GM23338 (cell line): ENCODE results near the gene DTX1.

Experiments
- CREB1 ChIP-seq: fragments of 250-450 bp; sonication (Bioruptor Pico); IDR thresholded peaks from 2 replicates; pipeline ENCODE4 v1.5.0; 2020; ENCODE audit warnings: low read depth, mild to moderate bottlenecking, moderate library complexity
- EZH2 ChIP-seq: fragments of 200-600 bp; sonication (generic); IDR thresholded peaks from one replicate; pipeline ENCODE4 v1.8.0; 2017; ENCODE audit warnings: antibody characterized with exemption, mild to moderate bottlenecking, low read depth; ENCODE audit not compliant: unreplicated experiment
- EZH2phosphoT487 ChIP-seq: fragments of 200-600 bp; sonication (generic); IDR thresholded peaks from one replicate; pipeline ENCODE4 v1.8.1; 2018; ENCODE audit warnings: antibody characterized with exemption; ENCODE audit not compliant: unreplicated experiment
- JUNB ChIP-seq: IDR thresholded peaks from one replicate; pipeline ENCODE4 v1.6.1; 2016; ENCODE audit warnings: antibody characterized with exemption; ENCODE audit not compliant: unreplicated experiment
- NANOG ChIP-seq: IDR thresholded peaks from 2 replicates; pipeline ENCODE4 v1.6.1; 2016; ENCODE audit warnings: antibody characterized with exemption, borderline replicate concordance
- POLR2AphosphoS5 ChIP-seq: IDR thresholded peaks from 2 replicates; pipeline ENCODE4 v1.6.1; 2016; ENCODE audit warnings: antibody characterized with exemption, low read depth
- STAT1 ChIP-seq: IDR thresholded peaks from one replicate; pipeline ENCODE4 v1.6.1; 2016; ENCODE audit warnings: antibody characterized with exemption; ENCODE audit not compliant: unreplicated experiment
- ZNF114 ChIP-seq: fragments of 250-450 bp; sonication (Bioruptor Pico); IDR thresholded peaks from 2 replicates; pipeline ENCODE4 v1.5.0; 2020; ENCODE audit warnings: mild to moderate bottlenecking, moderate library complexity
- ZNF331 ChIP-seq: fragments of 250-450 bp; sonication (Bioruptor Pico); IDR thresholded peaks from 2 replicates; pipeline ENCODE4 v1.5.0; 2020; ENCODE audit warnings: low read depth, mild to moderate bottlenecking, moderate library complexity
- TF ChIP-seq, protein P1 (sequence below), 2 experiments: fragments of 200-600 bp in 1 of 2; sonication (generic) in 1 of 2; conservative IDR thresholded peaks; 2 replicates each; pipeline versions ENCODE4 v1.5.1 to v1.6.1; 2016 to 2017; ENCODE audit warnings: antibody characterized with exemption in 2 of 2, low read depth in 2 of 2, mild to moderate bottlenecking in 2 of 2, moderate library complexity in 1 of 2
- TF ChIP-seq, protein P2 (sequence below): IDR thresholded peaks from 2 replicates; pipeline ENCODE4 v1.6.1; 2016; ENCODE audit warnings: antibody characterized with exemption
- TF ChIP-seq, protein P3 (sequence below): IDR thresholded peaks from one replicate; pipeline ENCODE4 v1.6.1; 2018; ENCODE audit warnings: antibody characterized with exemption; ENCODE audit not compliant: unreplicated experiment
- TF ChIP-seq, protein P4 (sequence below): fragments of 250-450 bp; sonication (Bioruptor Pico); IDR thresholded peaks from 2 replicates; pipeline ENCODE4 v1.5.0; 2020; ENCODE audit warnings: mild to moderate bottlenecking, moderate library complexity

DNA sequence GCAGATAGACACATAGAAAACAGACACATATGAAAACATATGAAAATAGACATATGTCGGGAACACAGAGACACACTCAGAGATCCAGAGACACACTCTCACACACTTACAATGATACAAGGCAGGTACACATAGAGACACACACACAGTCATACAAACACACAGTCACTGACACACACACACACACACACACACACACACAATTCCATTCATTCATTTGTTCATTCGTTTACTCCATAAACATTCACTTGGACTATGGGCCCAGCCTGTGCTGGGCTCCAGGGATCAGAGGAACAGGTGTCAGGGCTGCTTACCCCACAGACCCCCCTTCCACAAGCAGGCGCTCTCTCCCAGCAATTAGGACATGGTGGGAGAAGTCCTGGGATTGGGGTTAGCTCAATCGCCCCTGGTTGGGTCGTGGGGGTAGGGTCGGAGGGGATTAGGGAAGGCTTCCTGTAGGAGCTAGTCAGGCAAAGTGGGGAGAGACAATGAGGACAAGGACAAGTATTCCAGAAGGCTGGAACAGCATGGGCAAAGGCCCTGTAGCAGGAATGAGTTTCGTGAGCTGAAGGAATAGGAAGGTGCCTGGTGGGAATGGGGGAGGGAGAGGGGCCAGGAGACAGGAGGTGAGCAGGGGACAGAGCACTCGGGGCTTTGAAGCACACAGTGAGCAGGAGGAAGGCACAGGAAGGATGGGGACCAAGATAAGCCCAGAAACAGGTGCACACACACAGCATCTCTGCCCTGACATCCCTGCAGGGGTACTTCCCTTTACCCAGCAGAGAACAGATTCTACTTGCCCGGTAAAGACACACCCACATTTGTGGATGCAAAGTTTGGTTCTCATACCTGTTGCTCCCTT, 72.5 kb downstream of the DTX1 start:
- TF ChIP-seq, protein P1, sequence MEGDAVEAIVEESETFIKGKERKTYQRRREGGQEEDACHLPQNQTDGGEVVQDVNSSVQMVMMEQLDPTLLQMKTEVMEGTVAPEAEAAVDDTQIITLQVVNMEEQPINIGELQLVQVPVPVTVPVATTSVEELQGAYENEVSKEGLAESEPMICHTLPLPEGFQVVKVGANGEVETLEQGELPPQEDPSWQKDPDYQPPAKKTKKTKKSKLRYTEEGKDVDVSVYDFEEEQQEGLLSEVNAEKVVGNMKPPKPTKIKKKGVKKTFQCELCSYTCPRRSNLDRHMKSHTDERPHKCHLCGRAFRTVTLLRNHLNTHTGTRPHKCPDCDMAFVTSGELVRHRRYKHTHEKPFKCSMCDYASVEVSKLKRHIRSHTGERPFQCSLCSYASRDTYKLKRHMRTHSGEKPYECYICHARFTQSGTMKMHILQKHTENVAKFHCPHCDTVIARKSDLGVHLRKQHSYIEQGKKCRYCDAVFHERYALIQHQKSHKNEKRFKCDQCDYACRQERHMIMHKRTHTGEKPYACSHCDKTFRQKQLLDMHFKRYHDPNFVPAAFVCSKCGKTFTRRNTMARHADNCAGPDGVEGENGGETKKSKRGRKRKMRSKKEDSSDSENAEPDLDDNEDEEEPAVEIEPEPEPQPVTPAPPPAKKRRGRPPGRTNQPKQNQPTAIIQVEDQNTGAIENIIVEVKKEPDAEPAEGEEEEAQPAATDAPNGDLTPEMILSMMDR (conservative IDR thresholded peaks at IDR 0.05; ENCODE audit: low read depth in 2 of 2): peak; percentile 8 to 51; a peak in 2 of 4 replicates
- no peak for TF ChIP-seq CREB1 (CRISPR knock-in tag)
- TF ChIP-seq EZH2: no peak
- TF ChIP-seq, protein P2, sequence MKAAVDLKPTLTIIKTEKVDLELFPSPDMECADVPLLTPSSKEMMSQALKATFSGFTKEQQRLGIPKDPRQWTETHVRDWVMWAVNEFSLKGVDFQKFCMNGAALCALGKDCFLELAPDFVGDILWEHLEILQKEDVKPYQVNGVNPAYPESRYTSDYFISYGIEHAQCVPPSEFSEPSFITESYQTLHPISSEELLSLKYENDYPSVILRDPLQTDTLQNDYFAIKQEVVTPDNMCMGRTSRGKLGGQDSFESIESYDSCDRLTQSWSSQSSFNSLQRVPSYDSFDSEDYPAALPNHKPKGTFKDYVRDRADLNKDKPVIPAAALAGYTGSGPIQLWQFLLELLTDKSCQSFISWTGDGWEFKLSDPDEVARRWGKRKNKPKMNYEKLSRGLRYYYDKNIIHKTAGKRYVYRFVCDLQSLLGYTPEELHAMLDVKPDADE: no peak
- TF ChIP-seq EZH2phosphoT487: no peak
- TF ChIP-seq POLR2AphosphoS5: no peak
- TF ChIP-seq JUNB: no peak
- TF ChIP-seq, protein P3, sequence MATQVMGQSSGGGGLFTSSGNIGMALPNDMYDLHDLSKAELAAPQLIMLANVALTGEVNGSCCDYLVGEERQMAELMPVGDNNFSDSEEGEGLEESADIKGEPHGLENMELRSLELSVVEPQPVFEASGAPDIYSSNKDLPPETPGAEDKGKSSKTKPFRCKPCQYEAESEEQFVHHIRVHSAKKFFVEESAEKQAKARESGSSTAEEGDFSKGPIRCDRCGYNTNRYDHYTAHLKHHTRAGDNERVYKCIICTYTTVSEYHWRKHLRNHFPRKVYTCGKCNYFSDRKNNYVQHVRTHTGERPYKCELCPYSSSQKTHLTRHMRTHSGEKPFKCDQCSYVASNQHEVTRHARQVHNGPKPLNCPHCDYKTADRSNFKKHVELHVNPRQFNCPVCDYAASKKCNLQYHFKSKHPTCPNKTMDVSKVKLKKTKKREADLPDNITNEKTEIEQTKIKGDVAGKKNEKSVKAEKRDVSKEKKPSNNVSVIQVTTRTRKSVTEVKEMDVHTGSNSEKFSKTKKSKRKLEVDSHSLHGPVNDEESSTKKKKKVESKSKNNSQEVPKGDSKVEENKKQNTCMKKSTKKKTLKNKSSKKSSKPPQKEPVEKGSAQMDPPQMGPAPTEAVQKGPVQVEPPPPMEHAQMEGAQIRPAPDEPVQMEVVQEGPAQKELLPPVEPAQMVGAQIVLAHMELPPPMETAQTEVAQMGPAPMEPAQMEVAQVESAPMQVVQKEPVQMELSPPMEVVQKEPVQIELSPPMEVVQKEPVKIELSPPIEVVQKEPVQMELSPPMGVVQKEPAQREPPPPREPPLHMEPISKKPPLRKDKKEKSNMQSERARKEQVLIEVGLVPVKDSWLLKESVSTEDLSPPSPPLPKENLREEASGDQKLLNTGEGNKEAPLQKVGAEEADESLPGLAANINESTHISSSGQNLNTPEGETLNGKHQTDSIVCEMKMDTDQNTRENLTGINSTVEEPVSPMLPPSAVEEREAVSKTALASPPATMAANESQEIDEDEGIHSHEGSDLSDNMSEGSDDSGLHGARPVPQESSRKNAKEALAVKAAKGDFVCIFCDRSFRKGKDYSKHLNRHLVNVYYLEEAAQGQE: no peak
- no peak for TF ChIP-seq STAT1
- TF ChIP-seq, protein P4, sequence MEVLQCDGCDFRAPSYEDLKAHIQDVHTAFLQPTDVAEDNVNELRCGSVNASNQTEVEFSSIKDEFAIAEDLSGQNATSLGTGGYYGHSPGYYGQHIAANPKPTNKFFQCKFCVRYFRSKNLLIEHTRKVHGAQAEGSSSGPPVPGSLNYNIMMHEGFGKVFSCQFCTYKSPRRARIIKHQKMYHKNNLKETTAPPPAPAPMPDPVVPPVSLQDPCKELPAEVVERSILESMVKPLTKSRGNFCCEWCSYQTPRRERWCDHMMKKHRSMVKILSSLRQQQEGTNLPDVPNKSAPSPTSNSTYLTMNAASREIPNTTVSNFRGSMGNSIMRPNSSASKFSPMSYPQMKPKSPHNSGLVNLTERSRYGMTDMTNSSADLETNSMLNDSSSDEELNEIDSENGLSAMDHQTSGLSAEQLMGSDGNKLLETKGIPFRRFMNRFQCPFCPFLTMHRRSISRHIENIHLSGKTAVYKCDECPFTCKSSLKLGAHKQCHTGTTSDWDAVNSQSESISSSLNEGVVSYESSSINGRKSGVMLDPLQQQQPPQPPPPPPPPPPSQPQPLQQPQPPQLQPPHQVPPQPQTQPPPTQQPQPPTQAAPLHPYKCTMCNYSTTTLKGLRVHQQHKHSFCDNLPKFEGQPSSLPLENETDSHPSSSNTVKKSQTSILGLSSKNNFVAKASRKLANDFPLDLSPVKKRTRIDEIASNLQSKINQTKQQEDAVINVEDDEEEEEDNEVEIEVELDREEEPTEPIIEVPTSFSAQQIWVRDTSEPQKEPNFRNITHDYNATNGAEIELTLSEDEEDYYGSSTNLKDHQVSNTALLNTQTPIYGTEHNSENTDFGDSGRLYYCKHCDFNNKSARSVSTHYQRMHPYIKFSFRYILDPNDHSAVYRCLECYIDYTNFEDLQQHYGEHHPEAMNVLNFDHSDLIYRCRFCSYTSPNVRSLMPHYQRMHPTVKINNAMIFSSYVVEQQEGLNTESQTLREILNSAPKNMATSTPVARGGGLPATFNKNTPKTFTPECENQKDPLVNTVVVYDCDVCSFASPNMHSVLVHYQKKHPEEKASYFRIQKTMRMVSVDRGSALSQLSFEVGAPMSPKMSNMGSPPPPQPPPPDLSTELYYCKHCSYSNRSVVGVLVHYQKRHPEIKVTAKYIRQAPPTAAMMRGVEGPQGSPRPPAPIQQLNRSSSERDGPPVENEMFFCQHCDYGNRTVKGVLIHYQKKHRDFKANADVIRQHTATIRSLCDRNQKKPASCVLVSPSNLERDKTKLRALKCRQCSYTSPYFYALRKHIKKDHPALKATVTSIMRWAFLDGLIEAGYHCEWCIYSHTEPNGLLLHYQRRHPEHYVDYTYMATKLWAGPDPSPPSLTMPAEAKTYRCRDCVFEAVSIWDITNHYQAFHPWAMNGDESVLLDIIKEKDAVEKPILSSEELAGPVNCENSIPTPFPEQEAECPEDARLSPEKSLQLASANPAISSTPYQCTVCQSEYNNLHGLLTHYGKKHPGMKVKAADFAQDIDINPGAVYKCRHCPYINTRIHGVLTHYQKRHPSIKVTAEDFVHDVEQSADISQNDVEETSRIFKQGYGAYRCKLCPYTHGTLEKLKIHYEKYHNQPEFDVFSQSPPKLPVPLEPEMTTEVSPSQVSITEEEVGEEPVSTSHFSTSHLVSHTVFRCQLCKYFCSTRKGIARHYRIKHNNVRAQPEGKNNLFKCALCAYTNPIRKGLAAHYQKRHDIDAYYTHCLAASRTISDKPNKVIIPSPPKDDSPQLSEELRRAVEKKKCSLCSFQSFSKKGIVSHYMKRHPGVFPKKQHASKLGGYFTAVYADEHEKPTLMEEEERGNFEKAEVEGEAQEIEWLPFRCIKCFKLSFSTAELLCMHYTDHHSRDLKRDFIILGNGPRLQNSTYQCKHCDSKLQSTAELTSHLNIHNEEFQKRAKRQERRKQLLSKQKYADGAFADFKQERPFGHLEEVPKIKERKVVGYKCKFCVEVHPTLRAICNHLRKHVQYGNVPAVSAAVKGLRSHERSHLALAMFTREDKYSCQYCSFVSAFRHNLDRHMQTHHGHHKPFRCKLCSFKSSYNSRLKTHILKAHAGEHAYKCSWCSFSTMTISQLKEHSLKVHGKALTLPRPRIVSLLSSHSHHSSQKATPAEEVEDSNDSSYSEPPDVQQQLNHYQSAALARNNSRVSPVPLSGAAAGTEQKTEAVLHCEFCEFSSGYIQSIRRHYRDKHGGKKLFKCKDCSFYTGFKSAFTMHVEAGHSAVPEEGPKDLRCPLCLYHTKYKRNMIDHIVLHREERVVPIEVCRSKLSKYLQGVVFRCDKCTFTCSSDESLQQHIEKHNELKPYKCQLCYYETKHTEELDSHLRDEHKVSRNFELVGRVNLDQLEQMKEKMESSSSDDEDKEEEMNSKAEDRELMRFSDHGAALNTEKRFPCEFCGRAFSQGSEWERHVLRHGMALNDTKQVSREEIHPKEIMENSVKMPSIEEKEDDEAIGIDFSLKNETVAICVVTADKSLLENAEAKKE (CRISPR knock-in tag): no peak
- no peak for TF ChIP-seq ZNF331 (CRISPR knock-in tag)
- TF ChIP-seq NANOG: no peak
- TF ChIP-seq ZNF114: no peak
